SK-N-MC (cell line): Measurements from ENCODE around the gene REPS1.

ENCODE experiments used
- EZH2 ChIP-seq: fragments of 200-600 bp; sonication (generic); IDR thresholded peaks from one replicate; pipeline ENCODE4 v1.6.1; 2017; ENCODE audit warnings: antibody characterized with exemption
- FOXP2 ChIP-seq: optimal IDR thresholded peaks from 2 replicates; pipeline ENCODE3; 2011; ENCODE audit warnings: mild to moderate bottlenecking, moderate library complexity; ENCODE audit not compliant: insufficient read depth; ENCODE audit errors: extremely low read length, control extremely low read depth
- POLR2AphosphoS5 ChIP-seq: IDR thresholded peaks from 2 replicates; pipeline ENCODE4 v1.6.1; 2012; ENCODE audit warnings: mild to moderate bottlenecking, low read depth, low read length, borderline replicate concordance

DNA sequence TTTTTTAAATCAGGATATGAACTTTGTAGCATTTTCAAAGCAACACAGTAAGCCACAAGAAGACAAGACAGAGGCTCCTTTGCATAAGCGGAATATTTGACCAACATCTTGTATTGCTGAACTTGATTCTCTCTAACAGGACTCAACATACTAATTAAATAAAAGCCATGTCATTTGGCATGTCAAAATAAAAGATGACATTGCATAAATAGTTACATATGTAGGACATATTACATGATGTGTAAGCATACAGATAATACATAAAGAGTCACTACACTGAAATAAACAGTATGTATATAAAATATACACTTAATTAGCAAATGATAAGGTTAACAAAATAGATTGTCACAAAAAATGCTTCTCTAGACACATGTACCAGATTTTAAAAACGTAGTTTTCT lies 62.2 kb downstream of the REPS1 start:
- TF ChIP-seq POLR2AphosphoS5 (no peak), EZH2 (no peak), FOXP2 (no peak)
